CD4-positive, alpha-beta T cell treated with Interleukin-21 for 1 hour (primary cell): ENCODE results near the gene MLN.

Experiments
- DNase-seq: peaks from one replicate; pipeline ENCODE4 v3.0.0-alpha.2; 2020

MLN gene

DNA sequence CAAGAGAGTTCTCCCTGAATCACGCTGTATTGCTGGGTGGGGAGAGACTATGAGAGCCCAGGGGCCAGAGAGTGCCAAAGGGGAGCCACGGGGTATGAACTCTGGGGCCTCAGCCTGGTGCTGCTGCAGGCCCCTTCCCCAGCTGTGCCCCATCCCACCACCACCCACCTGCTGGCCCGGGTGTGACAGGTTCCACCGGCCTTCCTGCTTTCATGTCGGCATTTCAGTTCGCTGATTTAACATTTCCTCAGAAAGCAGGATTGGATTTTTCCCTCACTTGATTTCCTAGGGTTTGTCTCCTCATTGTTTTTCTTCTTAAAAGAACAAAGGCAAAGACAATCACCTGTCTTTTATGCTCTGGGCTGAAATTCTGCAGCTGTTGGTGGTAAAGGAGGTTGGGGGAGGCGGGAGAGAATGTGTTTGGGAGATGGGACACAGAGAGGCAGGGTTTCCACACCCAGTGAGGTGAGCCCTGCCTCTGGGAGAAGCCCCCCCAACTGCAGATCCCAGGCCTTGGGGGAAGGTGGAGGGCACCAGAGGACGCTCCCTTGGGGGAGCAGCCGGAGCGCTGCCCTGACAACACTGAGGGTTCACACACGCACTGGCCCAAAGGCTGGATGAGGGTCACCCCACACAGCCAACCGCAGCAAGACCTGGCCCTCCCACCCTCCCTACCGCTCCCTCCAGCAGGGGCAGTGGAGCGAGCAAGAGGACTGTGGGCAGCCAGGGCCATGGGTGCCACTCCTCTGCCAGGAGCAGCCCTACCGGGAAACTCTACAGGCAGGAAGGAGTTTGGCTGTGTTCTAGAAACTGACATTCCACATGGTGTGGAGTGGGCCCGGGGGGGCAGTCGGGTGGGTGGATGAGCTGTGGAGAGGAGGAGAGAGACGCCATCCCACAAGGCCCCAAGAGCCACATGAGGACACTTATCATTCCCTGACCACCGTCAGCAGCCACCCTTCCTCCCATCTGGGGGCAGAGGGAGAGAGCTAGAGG is 10.5 kb upstream of the MLN start:
- DNase-seq = no peak

DNA sequence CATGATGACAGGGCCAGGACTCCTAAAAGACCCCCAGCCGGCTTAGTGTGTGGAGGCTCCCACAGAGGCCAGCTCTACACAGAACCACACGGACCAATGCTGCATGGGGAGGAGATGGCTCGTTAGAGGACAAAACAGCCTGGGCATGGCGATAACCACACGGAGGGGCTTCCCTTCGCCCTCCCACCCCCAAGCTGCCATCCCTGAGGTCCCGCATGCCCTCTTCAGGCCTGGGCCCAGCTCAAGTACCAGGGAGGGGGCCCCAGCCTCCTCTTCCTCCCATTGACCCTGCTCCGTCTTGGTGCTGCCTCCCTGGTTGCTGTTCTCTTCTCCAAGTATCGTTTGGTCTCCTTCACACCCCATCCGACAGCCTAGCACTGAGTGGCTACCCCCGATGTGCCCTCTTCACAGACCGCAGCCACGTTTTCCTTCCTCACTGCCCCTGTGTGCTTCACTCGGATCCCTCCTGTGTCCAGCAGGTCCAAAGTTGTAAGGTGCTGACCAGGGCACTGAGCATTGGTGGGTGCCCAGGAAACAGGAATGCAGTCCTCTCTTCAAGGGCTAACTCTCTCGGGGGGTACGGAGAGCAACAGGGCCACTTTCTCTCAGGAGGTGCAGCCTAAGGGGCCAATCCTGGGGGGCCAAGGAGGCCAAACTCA is 9.6 kb upstream of the MLN start:
- no peak for DNase-seq

DNA sequence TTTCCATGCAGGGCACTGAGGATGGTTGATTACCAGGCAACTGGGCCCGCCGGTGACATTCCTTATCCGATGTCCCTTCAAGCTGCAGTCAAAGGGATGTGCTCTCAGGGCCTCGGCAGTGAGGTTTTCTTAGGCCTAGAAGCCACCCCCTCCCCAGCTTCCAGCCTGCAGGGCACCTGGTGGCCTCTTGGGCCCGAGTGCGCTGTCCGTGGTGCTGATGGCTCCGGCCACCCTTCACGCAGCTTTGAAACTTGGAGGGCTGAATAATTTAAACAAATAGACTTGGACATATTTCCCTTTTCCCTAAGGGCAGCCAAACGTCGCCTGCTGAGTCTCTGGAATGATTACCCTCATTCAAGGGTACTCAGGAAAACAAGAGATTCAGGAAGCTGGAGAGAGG is 8.9 kb upstream of the MLN start:
- peak; percentile 13 for DNase-seq

DNA sequence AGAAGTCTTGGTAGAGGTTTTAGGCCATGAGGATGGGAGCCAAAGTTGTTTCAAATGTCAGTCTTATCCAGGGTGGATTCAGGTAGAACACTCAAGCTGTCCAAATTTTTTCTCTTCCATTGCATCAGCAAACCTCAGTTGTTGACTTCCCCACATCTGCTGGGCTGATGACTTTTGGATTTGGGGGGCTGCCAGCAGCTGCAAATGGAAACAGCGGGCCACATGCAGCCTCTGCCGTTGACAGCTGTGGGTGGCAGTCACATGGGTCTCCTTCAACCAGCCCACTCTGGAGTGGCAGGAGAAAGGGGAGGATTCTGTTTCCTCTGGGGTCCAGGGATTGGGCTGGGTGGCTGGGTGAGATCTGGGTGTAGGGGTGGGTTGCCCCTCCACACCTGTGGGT is 5.8 kb upstream of the MLN start:
- DNase-seq = no peak

DNA sequence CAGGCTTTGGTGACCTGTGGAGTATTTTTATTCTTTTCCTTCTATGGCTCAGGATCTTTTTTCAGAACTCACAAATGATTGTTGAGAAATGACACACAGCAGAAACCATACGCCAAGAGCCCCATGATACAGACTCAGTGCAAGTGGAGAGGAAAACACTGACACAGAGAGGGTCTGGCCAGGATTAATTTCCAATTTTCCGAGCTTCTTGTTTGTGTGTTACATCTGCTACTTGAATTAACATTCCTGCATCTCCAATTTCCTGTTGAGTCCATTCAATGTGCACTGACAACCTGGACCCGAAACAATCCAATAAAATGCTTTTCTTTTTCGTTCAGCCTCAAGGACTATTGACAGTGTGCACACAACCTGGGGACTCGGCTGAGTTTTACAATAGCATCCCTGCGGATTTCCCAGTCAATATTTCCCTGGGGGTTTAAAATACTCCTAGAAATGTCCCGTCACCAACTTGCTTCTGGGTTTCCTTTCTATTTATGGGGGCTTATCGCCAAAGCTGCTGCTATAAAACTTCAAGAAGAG is 4.9 kb upstream of the MLN start:
- no peak for DNase-seq

DNA sequence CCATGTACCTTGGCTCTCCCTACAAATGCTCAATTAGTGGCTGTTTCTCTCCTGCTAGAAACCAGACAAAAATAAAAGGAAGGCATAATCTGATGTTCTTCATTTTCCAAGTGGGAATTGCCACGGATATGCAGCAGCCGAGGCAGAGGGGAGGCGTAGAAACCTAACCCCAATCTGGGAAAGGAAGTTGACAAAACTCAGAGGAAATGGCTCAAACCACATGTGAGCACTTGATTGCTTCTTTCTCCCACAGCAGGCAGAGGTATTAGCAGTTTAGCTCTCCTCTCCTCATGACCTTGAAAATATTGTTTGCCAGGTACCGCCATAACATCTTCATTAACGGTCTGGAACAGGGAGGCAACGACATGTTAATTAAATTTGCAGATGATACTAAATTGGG is 3.8 kb upstream of the MLN start:
- no peak for DNase-seq

DNA sequence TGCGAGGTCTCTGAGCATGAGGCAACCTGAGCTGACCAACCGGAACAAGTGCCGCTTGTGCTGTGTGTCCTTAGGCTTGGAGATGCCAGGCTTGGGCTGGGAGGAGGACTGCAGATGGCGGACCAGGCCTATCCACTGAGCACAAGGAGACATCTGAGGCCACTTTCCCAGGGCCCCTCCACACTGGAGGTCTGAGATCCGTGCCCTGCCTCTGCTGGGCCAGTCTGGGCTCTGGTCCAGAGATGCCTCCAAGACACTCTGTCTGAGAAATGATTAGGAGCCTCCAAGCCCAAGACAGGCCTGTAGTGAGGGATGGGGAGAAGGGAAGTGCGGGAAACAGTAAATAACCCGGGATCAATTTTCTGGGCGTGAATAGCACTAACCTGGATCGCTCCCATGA is 3.0 kb upstream of the MLN start:
- DNase-seq = no peak

DNA sequence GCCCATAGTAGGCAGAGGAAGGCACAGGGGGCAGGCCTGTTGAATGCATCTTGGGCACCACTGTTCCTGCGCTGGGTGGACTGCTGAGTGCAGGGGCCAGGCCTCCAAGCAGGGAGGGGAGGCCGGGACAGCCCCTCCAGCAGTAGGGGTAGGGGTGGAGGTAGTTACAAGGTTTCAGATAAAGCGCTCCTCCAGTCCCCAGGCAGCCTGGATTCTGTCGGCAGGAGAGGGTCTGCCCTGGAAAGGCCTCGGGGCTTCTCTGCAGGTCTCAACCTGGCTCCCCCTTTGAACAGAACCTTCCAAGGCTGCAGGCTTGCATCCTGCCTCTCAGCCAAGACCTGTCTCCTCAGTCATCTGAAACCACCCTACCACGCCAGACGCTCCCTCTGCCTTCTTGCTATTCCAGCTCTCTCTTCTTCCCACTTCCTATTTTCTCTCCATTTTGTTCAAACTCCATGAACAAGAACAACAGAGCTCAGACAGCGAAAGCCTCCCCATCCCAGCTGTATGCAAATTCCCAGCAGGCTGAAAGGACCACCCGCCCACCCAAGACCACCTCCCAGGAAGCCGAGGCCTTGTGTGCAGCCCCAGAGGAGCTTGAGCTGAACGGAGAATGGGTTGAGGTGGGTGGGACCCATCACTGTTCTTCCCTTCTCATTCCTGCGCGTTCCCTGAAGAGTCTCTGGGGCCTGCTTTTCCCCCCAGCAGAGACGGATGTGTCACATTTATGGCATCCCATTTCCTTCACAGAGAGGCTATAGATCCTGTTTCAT is 1.4 kb downstream of the MLN start:
- DNase-seq = no peak

DNA sequence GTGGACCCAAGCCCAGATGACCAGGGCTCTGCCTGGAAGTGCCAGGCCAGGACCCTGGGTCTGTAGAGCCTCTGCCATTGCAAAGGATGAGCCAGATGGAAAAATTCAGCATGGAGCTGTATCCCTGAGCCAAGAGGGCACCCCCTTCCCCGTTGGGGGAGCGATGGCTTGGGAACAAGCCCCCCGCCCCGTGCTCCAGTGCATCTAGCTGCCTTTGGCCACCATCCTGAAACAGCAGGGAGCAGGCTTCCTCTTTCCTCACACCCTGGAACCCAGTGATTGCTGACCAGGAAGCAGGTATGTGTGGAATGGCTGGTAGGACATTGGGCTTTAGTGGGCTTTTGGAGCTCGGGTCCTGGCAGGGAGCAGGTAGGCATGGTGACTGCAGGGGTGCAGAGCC is 2.2 kb downstream of the MLN start:
- no peak for DNase-seq

DNA sequence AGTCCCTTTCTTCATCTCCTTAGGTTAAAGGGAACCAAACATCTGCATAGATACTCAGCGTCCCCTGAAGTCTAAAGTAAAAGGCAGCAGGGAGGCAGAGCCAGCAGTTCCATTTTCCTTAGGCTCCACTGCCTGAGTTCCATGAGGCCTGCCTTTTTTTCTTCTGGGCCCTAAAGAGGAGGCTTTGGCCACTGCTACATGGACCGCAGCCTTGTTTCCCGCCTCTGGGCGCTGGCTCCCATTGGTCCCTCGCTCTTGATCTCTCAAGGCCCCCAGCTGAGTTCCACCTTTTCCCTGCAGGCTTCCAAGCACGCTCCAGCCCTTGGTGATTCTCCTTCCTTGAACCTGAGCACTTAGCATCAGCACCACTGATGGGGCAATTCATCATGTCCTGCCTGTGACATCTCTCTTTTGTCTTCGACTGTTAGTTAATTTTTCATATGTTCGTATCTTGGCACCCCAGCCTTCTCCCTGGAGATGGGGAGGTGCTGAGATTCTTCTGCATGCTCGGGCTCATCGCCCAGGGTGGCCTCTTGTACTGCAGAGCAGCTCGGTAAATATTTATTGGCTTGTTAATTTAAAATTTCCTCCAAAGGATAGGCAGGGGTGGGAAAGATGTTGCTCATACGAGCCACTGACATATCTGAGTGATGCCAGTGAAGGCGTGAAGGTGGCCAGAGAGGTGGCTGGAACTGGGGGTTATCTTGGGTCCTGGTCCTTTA is 3.4 kb downstream of the MLN start:
- no peak for DNase-seq

DNA sequence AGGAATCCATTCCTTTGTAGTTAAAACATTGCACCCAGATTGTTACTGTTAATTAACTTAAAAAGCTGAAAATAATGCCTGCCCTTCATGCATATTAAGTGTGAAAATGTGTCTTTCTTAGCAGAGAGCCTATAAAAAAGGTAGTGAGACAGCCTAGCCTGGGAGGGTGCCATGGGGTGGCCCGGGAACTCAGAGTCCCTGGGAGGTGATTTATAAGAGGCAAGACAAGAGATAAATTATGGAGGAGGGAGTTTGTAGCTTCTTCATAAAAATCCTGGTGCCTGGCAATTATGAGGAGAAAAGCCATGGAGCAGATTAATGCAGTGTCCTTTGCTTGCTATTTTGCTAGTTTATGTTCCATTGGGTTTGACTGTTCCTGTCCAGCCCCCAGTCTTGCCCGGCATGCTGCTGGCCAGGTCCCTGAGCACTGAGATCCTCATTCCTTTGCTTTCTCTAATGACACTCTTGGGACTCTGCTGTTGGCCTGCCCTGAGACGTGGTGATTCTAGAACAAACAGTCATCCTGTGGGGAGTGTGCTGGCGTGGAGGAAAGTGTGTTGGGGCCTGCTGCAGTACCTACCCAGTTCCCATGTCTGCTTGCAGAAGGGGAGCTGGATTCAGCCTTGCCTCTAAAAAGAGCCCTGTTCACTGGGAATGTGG is 4.2 kb downstream of the MLN start:
- DNase-seq = no peak

DNA sequence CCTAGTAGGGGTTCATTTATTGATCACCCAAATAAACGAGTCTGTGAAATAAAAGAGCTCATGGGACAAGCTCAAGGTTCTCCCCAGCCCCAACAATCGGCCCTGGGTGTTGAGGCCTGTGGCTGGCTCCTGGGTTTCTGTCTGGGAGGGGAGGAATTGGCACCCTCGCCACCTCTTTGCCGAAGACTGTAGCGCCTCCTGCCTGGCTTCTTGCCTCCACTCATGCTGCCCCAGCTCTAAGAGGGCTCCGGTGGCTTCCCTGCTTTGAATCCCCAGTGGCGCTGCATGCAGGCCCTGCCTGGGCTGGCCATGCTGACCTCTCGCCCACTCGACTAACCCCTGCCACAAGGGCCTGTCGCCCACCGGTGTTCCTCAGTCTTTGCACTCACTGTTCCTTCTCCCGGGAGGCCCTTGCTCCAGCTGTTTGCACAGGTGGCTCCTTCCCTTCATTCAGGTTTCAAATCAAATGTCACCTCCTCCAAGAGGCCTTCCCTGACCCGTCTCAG is 5.4 kb downstream of the MLN start:
- no peak for DNase-seq

DNA sequence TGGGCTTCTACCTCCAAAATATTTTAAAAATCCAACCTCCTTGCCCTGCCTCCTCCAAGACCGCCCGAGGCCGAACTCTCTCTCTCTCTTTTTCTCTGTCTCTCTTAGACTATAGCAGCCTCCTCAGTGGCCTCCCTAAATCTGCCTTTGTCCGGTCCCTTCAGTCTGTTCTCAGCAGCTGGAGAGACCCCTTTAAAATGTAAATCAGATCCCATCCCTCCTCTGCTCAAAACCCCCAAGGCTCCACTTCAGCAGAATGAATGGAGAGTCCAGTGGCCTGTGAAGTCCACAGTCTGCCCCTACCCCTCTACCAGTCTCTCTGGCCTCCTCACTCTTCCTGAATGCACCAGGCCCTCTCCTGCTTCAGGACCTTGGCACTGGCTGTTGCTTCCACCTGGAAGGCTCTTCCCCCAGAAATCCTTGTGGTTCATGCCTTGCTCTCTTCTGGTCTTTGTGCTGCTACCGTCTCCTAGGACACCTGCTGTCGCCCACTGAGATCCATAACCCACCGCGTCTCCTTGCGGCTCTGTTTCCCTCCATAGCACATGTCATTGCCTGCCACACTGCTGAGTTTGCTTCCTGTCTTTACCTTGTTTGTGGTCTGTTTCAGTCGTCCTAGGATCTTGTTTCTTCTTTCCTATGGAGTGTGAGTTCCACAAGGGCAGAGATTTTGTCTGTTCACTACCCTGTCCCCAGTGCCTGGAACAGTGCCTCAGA is 6.0 kb downstream of the MLN start:
- DNase-seq = no peak

DNA sequence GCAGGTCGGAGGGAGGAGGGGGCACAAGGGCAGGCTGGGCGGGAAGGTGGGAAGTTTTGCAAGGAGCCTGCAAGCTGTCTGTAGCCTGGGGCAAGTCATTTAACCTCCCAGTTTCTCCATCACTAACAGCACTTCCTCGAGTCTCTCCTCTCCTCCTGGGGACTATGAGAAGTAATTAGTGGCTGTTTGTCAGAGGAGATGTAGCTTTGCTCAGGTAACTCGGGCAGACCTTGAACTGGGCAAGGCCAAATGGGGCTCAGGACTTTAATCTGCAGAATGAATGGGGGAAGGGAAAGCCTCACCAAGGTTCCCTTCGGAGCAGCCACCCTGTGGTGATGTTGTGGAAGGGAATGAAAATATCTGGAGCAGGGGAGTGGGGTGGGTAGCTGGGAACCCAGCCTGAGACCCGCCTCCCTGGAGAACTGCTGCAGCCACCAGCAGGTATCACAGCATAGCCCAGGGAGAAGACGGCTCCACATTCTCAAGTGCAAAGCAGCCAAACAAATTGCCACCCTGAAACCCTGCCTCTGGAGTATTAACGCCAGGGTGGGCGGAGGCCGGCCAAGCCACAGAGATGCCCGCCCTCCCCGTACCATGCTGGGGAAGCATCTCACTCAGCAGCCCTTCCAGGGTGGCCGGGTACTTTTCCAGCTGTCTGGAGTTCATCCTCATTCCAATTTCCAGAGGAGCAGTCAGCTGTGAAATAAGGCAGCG is 8.7 kb downstream of the MLN start:
- no peak for DNase-seq

DNA sequence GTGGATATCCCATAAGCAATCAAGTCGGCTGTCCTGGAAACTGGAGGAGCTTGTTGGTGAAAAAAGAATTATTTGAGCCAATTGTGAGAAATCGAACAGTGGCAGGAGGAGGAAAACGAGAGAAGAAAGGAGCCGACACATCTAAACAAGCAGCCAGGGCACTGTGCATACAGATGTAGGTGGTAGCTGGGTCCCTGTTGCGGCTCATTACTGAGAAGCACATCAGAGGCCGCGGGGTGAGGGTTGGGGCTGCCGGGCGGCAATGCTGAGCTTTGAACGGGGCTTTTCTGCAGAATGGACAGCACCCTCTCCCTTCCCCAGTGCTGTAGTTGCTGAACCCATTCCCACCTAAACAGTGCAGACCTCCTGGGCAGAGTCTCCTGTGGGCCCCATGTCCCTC is 10.8 kb downstream of the MLN start:
- DNase-seq = no peak

DNA sequence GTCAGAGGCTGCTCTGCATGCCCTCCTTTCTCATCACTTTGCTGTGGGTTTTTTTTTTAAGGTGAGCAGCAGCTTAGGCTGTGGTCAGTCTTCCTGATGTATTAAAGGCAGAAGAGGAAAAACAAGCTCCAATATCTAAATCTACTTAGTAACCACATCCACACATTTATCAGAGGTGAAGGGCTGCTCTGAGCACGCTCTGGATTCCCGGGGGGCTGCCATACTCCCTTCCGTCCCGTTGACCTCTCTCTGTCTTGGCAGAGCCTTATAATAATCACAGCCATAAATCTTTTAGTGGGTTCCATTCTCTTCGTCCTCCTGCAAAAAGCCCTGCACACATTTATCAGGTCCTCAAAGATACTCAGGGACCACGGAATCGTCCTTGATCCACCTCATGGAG is 12.2 kb downstream of the MLN start:
- DNase-seq = no peak

DNA sequence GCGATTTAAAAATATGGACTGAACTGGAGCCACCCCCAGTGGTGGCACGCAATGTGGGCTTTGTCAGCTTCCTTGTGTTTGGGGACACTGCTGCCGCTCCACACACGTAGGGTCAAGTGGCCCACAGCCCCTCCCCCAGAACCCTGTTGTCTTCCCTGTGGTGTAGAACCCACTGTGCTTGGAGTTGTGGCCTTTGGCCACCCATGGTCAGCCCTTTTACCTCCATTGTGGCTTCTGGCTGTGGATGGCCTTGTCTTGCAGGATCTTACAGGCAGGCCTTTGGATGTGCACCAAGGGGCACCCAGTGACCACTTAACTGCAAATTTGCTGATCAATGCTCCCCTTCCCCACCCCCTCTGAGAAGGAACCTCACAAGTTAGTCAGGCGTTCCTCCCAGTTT is 12.9 kb downstream of the MLN start:
- no peak for DNase-seq

DNA sequence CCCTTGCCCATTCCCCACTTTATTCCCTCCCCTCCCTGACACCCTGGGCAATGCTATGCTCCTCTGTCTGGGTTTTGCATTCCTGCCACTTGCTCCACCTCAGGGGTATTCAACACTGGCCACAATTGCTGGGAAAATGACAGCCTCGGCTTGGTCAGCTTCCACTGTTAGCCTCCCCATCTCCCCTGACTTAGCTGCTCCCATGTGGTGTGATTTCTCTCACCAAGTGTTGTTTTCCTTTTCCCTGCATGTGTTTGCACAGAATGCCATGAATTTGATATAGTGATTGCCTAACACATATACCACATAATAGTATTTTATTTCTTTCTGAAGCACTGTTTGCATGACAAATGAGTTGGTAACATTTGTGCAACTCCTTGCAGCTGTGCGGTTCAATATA is 13.4 kb downstream of the MLN start:
- DNase-seq = no peak

DNA sequence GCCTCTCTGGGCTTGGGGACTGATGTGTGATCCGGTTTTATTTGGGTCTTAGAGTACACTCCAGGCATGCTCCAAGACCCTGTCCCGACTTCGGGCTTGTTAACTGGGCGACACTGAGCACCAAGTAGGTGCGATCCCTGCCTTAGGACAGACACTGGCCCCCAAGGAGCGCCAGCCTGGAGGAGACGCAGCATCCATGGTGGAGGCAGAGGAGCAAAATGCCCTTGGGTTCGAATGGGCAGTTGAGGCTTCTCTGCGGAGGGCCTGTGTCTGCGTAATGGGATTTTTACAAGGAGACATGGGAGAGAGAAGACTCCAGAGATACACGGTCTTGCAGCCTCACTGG is 14.3 kb downstream of the MLN start:
- no peak for DNase-seq

DNA sequence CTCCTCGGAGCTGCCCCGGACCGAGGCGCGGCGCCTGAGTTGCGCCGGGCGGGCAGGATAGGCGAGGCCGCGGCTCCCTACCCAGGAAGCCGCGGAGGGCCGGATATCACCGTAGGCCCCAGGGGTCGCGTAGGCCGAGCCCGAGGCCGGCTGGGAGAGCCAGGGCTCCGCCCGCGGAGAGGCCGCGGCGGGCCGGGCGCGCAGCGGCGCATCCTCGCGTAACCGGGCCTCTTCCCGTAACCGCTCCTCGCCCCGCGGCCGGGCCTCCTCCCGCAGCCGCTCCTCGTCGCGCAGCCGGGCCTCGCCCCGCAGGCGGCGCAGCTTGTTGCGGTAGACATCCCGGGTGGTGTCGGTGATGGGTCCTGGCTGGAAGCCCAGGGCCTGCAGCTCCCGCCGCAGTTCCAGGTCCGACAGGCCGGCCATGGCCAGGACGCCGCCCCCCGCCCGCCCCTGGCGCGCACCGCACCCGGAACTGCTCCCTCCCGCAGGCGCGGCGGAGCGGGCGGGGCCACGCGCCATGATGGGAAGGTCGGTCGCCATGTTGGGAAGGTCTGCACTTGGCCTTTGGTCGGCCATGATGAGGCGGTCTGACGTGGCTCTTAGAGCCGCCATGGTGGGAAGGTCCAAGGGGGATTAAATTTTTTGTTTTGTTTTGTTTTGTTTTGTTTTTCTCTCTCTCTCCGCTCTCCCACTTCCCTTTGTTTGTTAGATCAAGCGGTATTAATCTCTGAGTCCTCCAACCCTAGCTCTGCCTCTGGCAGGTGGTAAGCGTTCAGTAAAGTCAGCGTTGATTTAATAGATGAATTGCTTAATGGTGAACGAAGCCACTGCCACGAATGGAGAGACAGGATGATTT is 14.9 kb downstream of the MLN start, which contains the start of gene LEMD2:
TSS of gene LEMD2 (minus strand) at position 437 of the 856 bp plus-strand sequence. CDS start at position 423, 14 bp downstream.
- peak; percentile 94 for DNase-seq
